OCI-M2 (cell line): ENCODE measurements around the gene GSS.
"Not testable (repeated sequence)": the region's sequence is repeated elsewhere in the genome, so short reads cannot be mapped to it uniquely, and the experiment has no call there.

ENCODE experiments used
- DNase-seq: peaks from one replicate; lab custom pipeline; 2025; ENCODE audit not compliant: unreplicated experiment; lab: John Stamatoyannopoulos, UW

The GSS gene

DNA sequence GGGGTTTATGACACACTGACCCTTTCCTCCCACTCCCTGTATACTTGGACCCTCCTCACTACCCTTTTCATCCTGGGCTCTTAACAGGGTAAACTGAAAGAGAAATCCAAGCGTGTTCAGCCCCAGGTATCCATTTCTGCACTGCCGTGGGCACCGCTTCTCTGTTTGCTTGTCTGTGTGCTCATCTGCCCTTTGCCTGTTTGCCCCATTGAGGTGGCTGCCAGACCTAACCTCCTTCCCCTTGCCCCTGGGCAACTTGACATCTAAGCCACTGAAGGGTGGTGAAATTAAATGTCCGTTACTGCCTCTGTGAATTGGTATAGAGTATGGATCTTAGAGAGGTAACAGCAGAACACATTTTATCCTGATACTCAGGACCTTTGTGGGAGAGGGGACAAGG lies 40.5 kb downstream of the GSS start:
- no peak for DNase-seq

DNA sequence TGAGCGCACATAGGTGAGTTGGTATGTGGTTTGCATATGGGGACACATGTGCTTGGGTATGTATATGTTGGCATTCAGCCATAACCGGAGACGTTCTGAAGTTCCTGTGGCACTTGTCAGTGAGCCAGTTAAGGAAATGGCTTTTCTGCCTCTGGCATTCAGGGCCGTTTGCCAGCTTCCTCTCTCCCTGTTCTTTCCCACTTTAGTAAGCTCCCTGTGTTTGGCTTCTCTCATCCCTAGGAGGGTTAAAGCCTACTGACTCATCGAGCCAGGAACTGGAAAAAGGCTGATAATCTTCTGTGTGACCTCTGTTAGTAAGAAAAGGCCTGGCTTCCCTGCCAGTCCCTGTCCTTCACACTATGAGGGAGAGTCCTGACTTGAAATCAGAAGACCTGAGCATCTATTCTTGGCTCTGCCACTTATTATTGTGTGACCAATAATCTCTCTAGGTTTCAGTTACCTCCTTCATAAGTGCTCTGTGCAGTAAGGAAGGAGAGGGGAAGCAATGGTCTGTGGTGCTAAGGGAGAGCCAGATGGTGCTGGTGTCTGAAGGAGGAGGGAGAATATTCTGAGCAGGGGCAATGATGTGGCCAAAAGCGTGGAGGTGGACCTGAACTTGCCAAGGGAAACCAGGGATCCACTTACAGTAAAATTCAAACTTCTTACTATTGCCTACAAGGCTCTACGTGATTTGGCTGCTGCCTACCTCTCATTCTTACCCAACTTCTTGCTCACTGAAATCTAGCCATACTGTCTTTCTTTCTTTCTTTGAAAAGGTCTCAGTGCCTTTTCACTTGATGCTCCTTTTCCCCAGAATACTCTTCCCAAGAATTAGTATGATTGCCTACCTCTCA lies 47.8 kb downstream of the GSS start:
- DNase-seq: no peak

DNA sequence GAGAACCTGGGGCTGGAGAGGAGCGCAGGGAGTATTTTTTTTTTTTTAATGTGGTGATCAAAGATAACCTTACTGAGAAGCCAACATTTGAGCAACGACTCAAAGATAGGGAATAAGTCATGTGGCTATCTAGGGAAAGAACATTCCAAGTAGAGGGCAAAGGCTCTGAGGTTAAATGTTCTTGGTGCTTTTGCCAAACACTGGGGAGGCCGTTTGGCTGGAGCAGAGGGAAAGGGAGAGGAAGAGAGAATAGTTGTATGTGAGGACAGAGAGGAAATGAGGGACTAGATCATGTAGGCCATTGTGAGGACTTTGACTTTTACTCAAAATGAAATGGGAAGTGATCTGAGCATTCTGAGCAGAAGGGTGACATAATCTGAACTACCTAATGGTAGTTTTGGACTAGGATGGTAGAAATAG lies 51.4 kb downstream of the GSS start:
- no peak for DNase-seq

DNA sequence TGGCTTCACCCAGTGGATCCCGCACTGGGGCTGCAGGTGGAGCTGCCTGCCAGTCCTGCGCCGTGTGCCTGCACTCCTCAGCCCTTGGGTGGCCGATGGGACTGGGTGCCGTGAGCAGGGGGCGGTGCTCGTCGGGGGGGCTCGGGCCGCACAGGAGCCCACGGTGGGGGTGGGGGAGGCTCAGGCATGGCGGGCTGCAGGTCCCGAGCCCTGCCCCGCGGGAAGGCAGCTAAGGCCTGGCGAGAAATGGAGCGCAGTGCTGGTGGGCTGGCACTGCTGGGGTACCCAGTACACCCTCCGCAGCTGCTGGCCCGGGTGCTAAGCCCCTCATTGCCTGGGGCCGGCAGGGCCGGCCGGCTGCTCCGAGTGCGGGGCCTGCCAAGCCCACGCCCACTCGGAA lies 56.9 kb downstream of the GSS start:
- not testable (repeated sequence) for DNase-seq

DNA sequence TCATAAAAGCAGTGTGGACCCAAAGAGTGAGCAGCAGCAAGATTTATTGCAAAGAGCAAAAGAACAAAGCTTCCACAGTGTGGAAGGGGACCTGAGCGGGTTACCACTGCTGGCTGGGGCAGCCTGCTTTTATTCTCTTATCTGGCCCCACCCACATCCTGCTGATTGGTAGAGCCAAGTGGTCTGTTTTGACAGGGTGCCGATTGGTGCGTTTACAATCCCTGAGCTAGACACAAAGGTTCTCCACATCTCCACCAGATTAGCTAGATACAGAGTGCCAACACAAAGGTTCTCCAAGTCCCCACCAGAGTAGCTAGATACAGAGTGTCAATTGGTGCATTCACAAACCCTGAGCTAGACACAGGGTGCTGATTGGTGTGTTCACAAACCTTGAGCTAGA lies 57.5 kb downstream of the GSS start:
- not testable (repeated sequence) for DNase-seq

DNA sequence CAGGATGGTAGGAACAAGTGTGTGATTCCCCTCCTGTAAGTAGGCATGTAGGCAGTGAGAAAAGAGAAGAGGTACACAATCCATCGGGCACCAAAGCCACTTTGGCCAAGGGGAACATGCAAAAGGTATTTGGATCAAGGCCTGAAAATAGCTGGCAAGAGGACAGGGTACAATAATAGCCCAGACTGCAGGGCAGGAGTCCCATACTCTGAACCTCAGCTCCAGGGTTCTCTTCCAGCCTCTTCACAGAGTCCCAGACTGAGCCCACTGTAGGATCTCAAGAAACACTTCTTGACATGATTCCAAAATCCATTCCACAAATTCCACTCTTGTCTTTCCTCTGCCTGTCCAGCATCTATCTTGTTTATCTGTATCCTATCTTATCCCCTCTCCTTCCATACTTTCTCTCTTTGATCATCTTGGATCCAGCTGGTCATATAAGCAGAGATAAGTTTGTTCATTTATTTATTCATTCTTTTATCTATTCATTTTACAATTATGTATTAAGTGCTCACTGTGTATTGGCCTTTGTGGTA lies 59.5 kb downstream of the GSS start:
- no peak for DNase-seq

DNA sequence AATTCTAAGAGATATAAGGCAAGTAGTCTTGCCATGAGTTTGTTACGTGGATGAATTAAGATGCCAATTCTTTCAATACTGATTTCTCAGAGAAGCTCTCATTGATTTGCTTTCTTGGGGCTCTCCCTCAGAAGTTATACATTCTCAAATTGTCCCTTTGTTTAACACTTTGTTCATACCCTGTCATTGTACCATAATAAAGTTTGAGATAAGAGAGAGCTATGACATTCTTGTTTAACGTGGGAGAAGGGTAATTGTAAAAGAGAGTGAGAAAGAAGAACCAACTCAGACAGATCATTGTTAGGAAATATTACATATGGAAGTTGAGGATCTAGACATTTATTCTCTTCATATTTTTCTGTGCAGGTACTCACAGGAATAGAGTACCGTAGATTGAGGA lies 60.1 kb downstream of the GSS start:
- no peak for DNase-seq

DNA sequence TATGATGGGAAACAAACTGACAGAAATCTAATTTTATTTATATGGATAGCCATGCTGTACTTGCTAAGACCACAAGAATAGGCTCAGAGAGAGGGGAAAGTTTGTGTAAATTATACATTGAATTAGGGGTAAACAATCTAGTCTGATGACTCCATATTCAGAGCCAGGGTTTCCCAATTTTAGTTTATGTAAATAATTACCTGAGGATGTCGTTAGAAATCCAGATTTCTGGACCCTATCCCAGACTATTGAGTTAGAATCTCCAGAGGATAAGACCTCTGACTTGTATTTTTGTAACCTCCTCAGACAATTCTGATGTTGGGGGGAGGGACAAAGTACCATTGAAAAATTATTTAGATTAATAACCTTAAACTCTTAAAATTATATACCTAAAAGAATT lies 60.9 kb downstream of the GSS start:
- DNase-seq: no peak

DNA sequence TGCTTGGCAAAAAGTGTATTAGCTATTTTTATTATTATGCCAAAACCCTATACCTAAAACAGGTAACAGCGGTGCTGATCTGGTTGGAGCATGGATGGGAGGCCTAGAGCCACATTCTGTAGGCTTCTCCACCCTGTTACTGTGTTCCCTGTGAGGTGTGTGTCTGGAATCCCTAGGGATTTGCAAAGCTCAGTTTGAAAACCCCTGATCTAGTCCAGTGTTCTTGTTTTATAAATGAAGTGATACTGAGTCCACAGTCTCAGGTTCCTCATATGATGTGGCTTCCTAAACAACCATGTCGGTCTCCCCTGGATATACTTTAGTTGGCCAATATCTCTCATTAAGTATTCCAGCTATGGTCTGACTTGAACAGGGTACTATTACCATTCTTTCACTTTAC lies 62.9 kb downstream of the GSS start:
- DNase-seq: no peak

DNA sequence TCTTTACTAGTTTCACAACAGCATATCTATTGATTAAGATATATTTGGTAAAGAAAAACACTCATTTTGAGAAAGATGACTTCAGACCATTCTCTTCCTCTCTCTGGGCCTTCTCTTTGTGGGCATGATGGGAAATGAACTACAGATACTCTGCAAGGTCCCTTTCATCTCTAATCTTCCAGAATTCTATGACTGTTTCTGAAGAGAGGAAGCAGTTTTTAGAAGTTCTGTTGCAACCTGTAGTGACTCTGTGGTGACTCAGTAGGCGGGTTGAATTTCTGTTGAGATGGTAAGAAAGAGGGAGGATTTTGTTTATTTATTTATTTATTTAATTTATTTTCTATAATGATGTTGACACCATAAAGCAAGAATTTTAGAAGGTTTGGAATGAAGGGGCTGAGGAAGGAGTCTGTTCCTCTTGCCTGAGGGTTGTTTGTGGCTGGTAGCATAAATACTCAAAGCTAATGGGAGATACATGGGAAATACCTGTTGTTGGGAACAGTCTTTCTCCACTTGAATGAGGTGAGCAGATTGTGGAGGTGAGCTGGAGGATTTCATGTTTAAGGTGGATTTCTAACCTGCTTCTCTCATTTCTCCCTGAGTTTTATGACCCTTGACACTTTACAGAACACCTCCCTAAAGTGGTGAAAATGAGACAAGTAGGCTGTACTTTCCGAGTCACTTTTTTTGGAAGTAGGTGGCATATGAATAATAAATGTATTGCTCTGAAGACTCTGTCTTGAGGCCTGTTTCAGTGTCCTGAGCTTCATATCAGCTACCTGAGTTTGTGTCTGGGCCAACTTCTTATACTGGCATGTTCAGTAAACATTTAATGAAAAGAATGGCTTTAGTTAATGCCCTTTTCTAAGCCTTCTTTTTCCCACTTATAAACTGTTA lies 64.2 kb downstream of the GSS start:
- DNase-seq: no peak

DNA sequence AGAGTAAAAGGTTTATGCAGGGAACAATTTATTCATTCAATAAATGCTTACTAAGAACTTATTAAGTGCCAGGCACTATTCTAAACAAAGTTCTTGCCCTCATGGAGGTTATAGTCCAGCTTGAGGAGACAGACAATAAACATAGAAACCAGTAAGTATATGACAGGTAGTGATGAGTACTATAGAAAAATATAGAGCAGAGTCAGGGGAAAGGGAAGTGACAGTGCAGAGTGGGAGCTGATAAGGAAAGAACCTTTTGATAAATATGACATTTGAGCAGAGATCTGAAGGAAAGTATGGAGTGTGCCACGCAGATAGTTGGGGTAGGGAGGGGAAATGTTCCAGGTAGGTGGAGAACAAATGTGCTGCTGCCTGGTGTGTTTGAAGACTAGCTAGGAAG lies 67.1 kb downstream of the GSS start:
- DNase-seq: peak; percentile 68

DNA sequence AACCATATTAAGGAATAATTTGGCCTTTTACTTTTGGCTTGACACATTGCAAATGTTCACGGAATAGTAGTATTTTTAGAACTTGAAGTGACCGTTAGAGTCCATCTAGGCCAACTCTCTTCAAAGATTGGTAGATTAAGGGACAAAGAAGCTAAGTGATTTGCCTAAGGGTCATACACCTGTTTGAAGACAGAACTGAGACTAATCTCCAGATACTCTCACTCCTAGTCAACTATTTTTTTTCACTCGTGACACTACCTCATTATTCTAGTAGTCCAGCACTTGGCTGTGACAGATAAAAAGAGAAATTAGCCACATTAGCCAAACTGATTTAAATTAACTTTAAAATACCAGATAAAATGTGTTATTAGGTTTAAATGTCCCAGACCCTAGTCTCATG lies 68.6 kb downstream of the GSS start:
- no peak for DNase-seq

DNA sequence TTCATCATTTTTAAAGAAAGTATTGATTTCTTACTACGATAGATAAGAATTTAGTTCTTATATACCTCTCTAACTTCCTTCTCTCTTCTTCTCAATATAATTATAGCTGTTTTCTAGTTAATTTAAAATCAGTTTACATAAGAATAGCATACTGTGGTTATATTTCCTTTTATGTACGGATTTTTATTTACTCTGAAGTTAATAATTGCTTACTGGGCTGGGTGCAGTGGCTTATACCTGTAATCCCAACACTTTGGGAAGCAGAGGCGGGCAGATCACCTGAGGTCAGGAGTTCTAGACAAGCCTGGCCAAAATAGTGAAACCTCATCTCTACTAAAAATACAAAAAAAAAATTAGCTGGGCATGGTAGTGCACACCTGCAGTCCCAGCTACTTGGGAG lies 69.5 kb downstream of the GSS start:
- no peak for DNase-seq

DNA sequence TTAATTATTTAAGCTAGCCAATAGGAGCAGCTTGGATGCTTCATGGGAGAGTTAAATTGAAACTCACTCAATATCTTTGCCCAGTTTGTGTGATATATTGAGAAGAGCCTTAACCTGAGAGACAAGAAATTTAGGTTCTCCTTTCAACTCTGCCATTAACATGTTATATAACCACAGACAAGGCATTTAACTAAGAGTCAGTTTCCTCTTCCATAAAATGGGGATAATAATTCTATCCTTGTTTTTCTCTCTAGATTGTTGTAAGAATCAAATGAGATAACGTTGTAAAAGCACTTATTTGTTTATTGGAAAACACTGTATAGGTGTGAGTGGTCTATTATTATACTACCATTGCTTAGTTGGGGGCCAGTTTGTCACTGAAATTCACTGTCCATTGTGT lies 71.3 kb downstream of the GSS start:
- no peak for DNase-seq

DNA sequence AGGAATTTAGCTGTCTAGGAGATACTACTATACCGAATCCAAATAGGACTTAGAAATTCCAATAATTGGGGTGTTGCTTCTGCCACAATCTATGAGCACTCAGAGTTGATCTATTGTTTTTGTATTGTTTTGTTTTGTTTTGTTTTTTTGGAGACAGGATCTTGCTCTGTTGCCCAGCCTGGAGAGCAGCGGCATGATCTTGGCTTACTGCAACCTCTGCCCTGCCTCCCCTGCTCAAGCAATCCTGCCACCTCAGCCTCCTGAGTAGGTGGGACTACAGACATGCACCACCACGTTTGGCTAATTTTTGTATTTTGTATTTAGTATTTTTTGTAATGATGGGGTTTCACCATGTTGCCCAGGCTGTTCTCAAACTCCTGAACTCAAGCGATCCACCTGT lies 71.8 kb downstream of the GSS start:
- no peak for DNase-seq

DNA sequence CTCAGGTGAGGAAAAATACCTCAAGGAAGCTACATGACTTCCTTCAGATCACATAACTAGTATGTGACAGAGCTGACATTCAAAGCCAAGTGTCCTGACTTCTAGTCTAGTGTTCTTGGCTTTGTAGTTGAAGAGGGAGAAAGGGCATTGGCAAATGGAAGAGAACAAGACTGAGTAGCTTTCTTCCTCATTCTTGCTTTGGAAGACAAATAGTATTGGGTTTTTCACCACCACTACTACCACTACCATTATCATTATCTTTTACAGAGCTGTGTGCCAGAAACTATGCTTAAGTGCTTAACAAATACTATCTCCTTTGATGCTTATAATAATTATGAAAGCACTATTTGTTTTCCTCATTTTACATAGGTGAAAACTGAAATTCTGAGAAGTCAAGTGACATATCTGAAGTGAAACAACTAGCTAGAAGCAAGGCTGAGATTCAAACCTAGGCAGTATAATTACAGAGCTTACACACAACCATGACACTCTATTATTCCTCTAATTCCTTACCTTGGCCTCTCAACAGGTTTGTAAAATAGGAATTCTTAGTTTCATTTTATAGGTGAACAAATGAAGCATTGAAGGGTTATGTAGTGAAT lies 72.4 kb downstream of the GSS start:
- DNase-seq: no peak

DNA sequence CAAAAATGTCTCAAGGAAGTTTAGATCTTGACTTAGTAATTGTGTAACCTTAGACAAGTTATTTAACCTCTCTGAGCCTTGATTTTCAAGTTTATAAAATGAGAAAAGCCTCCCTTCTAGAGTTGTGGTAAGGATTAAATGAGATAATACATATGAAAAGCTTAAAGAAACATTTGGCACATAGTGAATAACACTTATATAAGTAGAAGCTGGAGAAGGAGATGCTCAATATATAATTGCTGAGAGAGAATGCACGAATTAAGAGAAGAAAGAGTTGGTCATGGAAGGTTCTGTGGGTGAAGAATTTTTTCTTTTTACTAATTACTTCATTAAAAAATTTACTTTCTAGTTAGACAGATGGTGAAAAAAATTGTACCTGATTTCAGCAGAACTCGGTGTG lies 73.9 kb downstream of the GSS start:
- DNase-seq: no peak

DNA sequence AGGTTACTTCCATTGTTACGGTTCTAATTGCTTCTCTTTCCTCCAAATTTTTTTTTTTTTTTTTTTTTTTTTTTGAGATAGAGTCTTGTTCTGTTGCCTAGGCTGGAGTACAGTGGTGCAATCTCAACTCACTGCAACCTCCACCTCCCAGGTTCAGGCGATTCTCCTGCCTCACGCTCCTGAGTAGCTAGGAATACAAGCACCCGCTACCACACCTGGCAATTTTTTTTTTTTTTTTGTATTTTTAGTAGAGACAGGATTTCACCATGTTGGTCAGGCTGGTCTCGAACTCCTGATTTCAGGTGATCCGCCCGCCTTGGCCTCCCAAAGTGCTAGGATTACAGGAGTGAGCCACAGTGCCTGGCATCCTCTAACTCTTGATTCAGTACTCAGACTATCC lies 74.6 kb downstream of the GSS start:
- not testable (repeated sequence) for DNase-seq

DNA sequence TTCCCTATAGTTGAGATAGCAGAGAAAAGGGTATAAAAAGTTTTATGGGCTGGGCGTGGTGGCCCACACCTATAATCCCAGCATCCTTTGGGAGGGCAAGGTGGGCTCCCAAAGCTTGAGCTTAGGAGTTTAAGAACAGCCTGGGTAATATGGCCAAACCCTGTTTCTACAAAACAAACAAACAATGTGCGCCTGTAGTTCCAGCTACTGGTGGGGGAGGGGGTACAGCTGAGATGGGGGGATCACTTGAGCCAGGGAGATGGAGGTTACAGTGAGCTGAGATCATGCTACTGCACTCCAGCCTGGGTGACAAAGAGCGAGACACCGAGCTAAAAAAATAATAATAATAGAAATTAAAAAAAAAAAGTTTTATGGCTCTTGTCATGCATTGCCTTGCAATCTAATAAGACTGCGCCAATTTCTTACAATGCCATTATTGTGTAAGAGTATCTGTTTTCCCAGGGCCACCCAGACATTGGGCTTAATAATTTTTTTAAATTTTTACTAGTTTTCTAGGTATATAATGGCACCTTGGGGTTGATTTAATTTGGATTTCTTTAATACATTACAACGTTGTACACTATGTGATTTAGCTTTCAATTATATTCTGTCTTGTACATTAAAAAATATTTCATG lies 75.3 kb downstream of the GSS start:
- no peak for DNase-seq
